ENCODE measurements around the gene XXYLT1.

DNA sequence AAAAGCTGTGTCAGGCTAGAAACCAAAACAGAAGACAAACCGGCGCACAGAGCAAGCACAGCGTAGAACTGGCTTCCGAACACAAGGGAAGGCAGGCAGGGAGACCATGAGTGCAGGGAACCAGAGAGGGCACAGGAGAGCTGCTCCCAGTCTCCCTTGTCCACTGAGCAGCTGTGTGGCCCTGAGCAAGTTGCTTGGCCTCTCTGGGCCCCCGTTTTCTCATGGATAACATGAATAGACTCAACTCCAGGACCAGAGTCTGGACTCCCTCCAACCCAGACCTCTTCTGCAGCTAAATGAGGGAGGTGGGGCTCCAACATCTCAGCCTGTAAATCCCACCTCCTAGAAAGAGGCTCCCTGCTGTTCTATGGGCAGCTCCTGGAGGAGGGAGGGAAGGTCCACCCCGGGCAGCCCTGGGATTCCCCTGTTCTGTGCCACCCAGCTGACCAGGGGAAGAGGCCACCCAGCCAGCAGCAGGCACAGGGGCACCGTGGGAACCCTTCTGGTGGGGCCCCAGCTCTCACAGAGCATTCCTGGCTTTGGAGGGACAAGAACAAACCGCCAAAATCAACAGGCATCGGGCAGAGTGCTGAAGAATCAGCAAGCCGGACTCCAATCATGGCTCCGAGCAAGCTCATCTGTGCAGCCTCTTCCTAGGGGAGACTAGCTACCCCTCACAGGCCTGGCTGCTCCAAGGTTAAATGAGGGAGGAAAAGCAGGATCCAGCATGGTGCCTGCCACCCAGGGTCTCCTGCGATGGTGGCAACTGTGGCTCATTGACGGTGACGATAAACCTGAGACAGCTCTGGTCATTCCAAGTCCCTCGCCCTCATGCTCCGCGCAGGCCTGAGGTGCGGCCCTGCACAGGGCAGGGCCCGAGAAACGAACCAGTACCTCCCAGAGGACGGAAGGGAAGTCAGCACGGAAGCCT is 15.1 kb downstream of the XXYLT1 start:
- TF ChIP-seq, protein P1, sequence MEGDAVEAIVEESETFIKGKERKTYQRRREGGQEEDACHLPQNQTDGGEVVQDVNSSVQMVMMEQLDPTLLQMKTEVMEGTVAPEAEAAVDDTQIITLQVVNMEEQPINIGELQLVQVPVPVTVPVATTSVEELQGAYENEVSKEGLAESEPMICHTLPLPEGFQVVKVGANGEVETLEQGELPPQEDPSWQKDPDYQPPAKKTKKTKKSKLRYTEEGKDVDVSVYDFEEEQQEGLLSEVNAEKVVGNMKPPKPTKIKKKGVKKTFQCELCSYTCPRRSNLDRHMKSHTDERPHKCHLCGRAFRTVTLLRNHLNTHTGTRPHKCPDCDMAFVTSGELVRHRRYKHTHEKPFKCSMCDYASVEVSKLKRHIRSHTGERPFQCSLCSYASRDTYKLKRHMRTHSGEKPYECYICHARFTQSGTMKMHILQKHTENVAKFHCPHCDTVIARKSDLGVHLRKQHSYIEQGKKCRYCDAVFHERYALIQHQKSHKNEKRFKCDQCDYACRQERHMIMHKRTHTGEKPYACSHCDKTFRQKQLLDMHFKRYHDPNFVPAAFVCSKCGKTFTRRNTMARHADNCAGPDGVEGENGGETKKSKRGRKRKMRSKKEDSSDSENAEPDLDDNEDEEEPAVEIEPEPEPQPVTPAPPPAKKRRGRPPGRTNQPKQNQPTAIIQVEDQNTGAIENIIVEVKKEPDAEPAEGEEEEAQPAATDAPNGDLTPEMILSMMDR (IDR thresholded peaks at IDR 0.05), result no peak
- TF ChIP-seq POLR2A (IDR thresholded peaks at IDR 0.05), result no peak
